GM19438 (cell line): Measurements from ENCODE around the gene ARIH1.
A peak's percentile ranks its signal among the peaks of the same experiment; 100 is the strongest.
"Not testable (repeated sequence)": the region's sequence is repeated elsewhere in the genome, so short reads cannot be mapped to it uniquely, and the experiment has no call there.

Experiments
- ATAC-seq: cut with Tn5 transposase; IDR thresholded peaks from one replicate; pipeline ENCODE4 v1.9.1; 2021; ENCODE audit warnings: low read depth; ENCODE audit not compliant: unreplicated experiment

ARIH1 gene

GRCh38 chr15:72473614-72474465 lies at the start of gene ARIH1:
ARIH1 (plus strand) TSS chr15:72474330; CDS start chr15:72474640, 310 bp downstream.
- peak; percentile 75 for ATAC-seq

- no peak for ATAC-seq
These were observed 47.4 kb upstream of the ARIH1 start for GRCh38 chr15:72426753-72427152.

- no peak for ATAC-seq
These were observed 36.3 kb upstream of the ARIH1 start for GRCh38 chr15:72437650-72438316.

GRCh38 chr15:72442848-72443247 lies 31.3 kb upstream of the ARIH1 start:
- ATAC-seq = not testable (repeated sequence)

GRCh38 chr15:72445426-72445825 lies 28.7 kb upstream of the ARIH1 start:
- ATAC-seq = no peak

GRCh38 chr15:72450805-72451204 lies 23.3 kb upstream of the ARIH1 start:
- ATAC-seq = no peak

GRCh38 chr15:72451224-72451623 lies 22.9 kb upstream of the ARIH1 start:
- ATAC-seq = no peak

GRCh38 chr15:72456684-72457083 lies 17.4 kb upstream of the ARIH1 start:
- ATAC-seq = no peak

GRCh38 chr15:72460402-72460801 lies 13.7 kb upstream of the ARIH1 start:
- no peak for ATAC-seq

GRCh38 chr15:72463702-72464101 lies 10.4 kb upstream of the ARIH1 start:
- ATAC-seq = no peak

- ATAC-seq = no peak
These were observed 9.9 kb upstream of the ARIH1 start for GRCh38 chr15:72464251-72464650.

- ATAC-seq = no peak
These were observed 6.0 kb upstream of the ARIH1 start for GRCh38 chr15:72468103-72468502.

- no peak for ATAC-seq
These were observed 1.0 kb upstream of the ARIH1 start for GRCh38 chr15:72472992-72473610.

- ATAC-seq = peak; percentile 27
These were observed 359 bp downstream of the ARIH1 start for GRCh38 chr15:72474466-72474911.

GRCh38 chr15:72474912-72475628 lies 940 bp downstream of the ARIH1 start:
- ATAC-seq = peak; percentile 40

GRCh38 chr15:72475674-72476073 lies 1.5 kb downstream of the ARIH1 start:
- no peak for ATAC-seq

GRCh38 chr15:72476330-72476729 lies 2.2 kb downstream of the ARIH1 start:
- not testable (repeated sequence) for ATAC-seq

- ATAC-seq = no peak
These were observed 7.0 kb downstream of the ARIH1 start for GRCh38 chr15:72481015-72481659.

- ATAC-seq = no peak
These were observed 8.1 kb downstream of the ARIH1 start for GRCh38 chr15:72482275-72482674.

GRCh38 chr15:72483279-72483678 lies 9.1 kb downstream of the ARIH1 start:
- no peak for ATAC-seq
